Suprapubic skin (tissue), 4 donors: ENCODE data around the gene TSPAN18. TPM values are rescaled to one million over a fixed set of nuclear protein-coding genes. Genes with fewer than 3 reads are reported as not detected.

ENCODE experiments used
- DNase-seq, 2 donors: peaks; one replicate each; pipeline ENCODE4 v3.0.0-alpha.2; 2019; ENCODE audit warnings: low spot score in 2 of 2
- H3K27ac ChIP-seq: fragments of 200-600 bp; sonication (generic); one replicate; pipeline ENCODE4 v1.5.1; 2019
- H3K27me3 ChIP-seq: fragments of 200-600 bp; sonication (generic); one replicate; pipeline ENCODE4 v1.5.1; 2019
- H3K36me3 ChIP-seq: fragments of 200-600 bp; sonication (generic); one replicate; pipeline ENCODE4 v1.5.1; 2019
- H3K4me1 ChIP-seq: fragments of 200-600 bp; sonication (generic); one replicate; pipeline ENCODE4 v1.5.1; 2019
- H3K4me3 ChIP-seq: fragments of 200-600 bp; sonication (generic); one replicate; pipeline ENCODE4 v1.5.1; 2019; ENCODE audit warnings: mild to moderate bottlenecking
- H3K9me3 ChIP-seq: fragments of 200-600 bp; sonication (generic); one replicate; pipeline ENCODE4 v1.5.1; 2019
- EP300 ChIP-seq: sonication (generic); formaldehyde crosslinking; IDR thresholded peaks from one replicate; pipeline ENCODE4 v1.6.1; 2017; ENCODE audit warnings: antibody characterized with exemption
- POLR2A ChIP-seq, 2 donors: fragments of 450-650 bp; IDR thresholded peaks; one replicate each; pipeline ENCODE4 v1.6.1; 2017; ENCODE audit warnings: antibody characterized with exemption in 2 of 2, mild to moderate bottlenecking in 2 of 2, moderate library complexity in 2 of 2
- POLR2AphosphoS5 ChIP-seq, 3 donors: sonication (generic); formaldehyde crosslinking; IDR thresholded peaks; one replicate each; pipeline ENCODE4 v1.6.1; 2017; ENCODE audit warnings: antibody characterized with exemption in 3 of 3
- WGBS: methylation state at CpG from one replicate; pipeline ENCODE4 v1.1.5; 2018; 5-methylcytosine and 5-hydroxymethylcytosine counted together
- total RNA-seq, 4 donors: library from RNA; depleted of rRNA; stranded (reverse); fragments of >200 nt; gene quantifications; one replicate each; pipeline ENCODE4 v1.1.0, GENCODE V29; 2016
- TF ChIP-seq, protein P1 (sequence below), 2 donors: fragments of 200-600 bp in 1 of 2; fragments of 450-650 bp in 1 of 2; sonication (generic) in 1 of 2; IDR thresholded peaks; one replicate each; pipeline ENCODE4 v1.5.1; 2016 to 2019; ENCODE audit warnings: antibody characterized with exemption in 2 of 2, mild to moderate bottlenecking in 1 of 2, moderate library complexity in 1 of 2

TSPAN18 gene
- total RNA-seq, 4 donors from 2014 or later, result 1.3 to 5.1 (median 3.9) TPM

DNA sequence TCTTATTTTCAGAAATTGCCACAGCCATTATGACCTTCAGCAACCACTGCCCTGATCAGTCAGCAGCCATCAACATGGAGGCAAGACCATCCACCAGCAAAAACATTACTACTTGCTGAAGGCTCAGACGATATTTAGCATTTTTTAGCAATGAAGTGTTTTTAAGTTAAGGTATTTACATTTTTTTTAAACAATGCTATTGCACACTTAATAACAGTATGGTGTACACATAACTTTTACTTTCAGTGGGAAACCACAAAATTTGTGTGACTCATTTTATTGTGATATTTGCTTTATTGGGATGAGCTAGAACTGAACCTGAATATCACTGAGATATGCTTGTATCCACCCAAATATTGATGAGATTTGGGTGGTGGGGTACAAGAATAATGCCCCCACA lies 110.9 kb downstream of the TSPAN18 start:
- DNase-seq, result no peak
- Histone ChIP-seq H3K36me3 (no peaks in the 10 kb centered on the region), H3K4me3 (no peak overlapping the region), H3K27ac (no peak overlapping the region), H3K4me1 (peaks cover 17% of the 10 kb centered on the region), H3K9me3 (no peaks in the 10 kb centered on the region), H3K27me3 (no peaks in the 10 kb centered on the region)
- TF ChIP-seq EP300, result no peak
- no peak for TF ChIP-seq POLR2AphosphoS5 (IDR thresholded peaks at IDR 0.05)
- TF ChIP-seq, protein P1, sequence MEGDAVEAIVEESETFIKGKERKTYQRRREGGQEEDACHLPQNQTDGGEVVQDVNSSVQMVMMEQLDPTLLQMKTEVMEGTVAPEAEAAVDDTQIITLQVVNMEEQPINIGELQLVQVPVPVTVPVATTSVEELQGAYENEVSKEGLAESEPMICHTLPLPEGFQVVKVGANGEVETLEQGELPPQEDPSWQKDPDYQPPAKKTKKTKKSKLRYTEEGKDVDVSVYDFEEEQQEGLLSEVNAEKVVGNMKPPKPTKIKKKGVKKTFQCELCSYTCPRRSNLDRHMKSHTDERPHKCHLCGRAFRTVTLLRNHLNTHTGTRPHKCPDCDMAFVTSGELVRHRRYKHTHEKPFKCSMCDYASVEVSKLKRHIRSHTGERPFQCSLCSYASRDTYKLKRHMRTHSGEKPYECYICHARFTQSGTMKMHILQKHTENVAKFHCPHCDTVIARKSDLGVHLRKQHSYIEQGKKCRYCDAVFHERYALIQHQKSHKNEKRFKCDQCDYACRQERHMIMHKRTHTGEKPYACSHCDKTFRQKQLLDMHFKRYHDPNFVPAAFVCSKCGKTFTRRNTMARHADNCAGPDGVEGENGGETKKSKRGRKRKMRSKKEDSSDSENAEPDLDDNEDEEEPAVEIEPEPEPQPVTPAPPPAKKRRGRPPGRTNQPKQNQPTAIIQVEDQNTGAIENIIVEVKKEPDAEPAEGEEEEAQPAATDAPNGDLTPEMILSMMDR (IDR thresholded peaks at IDR 0.05), result no peak
- no peak for TF ChIP-seq POLR2A (IDR thresholded peaks at IDR 0.05)
- whole genome bisulfite sequencing, result 88% methylated on average over 1 of the region's 1 CpG

- 83% methylated on average over 4 of the region's 6 CpGs for WGBS
- no peak overlapping the region for H3K4me3 ChIP-seq
- no peaks in the 10 kb centered on the region for H3K27me3 ChIP-seq
- H3K36me3 ChIP-seq, result no peaks in the 10 kb centered on the region
- no peak for TF ChIP-seq POLR2AphosphoS5 (IDR thresholded peaks at IDR 0.05)
- TF ChIP-seq POLR2A (IDR thresholded peaks at IDR 0.05), result no peak
- TF ChIP-seq EP300, result no peak
- TF ChIP-seq, protein P1 (IDR thresholded peaks at IDR 0.05), result no peak
- H3K4me1 ChIP-seq, result peaks cover 6% of the 10 kb centered on the region
- H3K27ac ChIP-seq, result no peak overlapping the region
- DNase-seq, result no peak
- no peaks in the 10 kb centered on the region for H3K9me3 ChIP-seq
Observed at GRCh38 chr11:44839458-44840084, 112.8 kb downstream of the TSPAN18 start.

DNA sequence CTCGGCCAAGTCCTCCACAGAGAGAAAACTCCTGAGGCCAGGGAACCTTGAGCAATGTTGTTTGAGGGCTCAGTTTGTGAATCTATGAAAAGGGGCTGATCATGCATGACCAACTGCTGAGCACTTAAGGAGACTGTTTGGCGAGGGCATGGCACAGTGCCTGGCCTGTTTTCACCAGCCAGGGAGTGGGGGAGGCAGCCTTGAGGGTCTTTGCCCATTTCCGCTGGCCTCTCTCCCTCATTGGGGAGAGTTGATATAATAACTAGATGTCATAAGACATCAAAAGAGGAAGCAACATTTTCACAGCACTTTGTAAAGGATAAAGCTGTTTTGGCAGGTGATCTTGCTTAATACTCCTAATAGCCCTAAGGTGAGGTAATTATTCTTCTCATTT lies 113.3 kb downstream of the TSPAN18 start:
- Histone ChIP-seq H3K4me3 (no peak overlapping the region), H3K4me1 (peaks cover under 1% of the 10 kb centered on the region), H3K9me3 (no peaks in the 10 kb centered on the region), H3K36me3 (no peaks in the 10 kb centered on the region), H3K27ac (no peak overlapping the region), H3K27me3 (no peaks in the 10 kb centered on the region)
- TF ChIP-seq POLR2AphosphoS5 (IDR thresholded peaks at IDR 0.05) (no peak), POLR2A (IDR thresholded peaks at IDR 0.05) (no peak), EP300 (no peak)
- TF ChIP-seq, protein P1 (IDR thresholded peaks at IDR 0.05), result no peak
- DNase-seq, result no peak
- 77% methylated on average over 3 of the region's 3 CpGs for WGBS

DNA sequence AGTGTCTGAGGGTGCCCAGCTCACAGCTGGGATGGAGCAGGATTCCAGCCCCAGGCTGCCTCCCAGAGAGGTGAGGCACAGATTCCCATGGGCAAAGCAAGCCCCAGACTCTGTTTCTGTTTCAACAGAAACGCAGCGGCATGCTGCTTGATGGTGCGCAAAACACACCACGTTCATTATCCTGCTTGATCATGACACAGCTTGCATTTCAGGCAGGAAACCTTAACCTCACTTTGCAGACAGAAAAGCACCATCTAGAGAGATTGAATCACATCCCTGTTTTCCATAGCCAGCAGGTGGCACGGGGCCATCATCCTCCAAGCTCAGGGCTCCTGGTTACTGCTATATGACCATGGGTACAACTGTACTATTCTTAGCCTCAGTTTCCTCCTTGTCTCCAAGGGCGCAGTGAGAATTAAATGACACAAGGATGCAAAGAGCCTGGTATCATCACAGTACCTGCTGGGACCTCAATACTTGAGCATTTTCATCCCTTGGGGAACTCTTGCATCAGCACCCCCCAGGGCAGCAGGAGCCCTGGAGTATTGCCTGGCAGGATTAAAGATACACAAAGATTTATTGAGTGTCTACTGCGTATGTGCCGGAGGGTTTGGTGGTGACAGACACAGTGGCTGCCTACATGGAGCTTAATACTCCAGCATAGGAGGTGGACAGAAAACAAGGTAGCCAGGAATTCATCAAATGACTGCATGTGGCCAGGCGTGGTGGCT lies 113.9 kb downstream of the TSPAN18 start:
- no peak for DNase-seq
- Histone ChIP-seq H3K4me1 (no peaks in the 10 kb centered on the region), H3K9me3 (no peaks in the 10 kb centered on the region), H3K4me3 (no peak overlapping the region), H3K36me3 (no peaks in the 10 kb centered on the region), H3K27ac (no peak overlapping the region), H3K27me3 (no peaks in the 10 kb centered on the region)
- WGBS, result 62% methylated on average over 9 of the region's 9 CpGs
- TF ChIP-seq POLR2A (IDR thresholded peaks at IDR 0.05) (no peak), POLR2AphosphoS5 (IDR thresholded peaks at IDR 0.05) (no peak), EP300 (no peak)
- TF ChIP-seq, protein P1 (IDR thresholded peaks at IDR 0.05), result no peak

DNA sequence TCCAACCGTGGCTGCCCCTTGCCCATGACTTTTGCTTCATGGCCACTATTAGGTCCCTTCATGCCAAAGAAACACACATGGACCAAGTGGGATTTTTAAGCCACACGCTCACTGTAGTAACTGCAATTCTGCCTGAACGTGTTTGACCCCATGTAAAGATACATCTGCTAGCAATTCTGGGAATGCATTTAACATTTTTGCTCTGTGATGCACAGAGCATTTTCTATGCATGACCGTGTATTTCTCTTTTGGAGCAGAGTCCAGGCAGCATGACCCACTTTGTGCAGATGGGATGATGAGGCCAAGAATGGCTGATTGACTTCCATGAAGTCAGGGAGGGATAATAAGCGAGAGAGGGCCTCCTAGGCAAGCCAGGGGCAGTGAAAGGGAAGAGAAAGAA lies 115.5 kb downstream of the TSPAN18 start:
- Histone ChIP-seq H3K36me3 (no peaks in the 10 kb centered on the region), H3K27ac (no peak overlapping the region), H3K4me1 (no peaks in the 10 kb centered on the region), H3K4me3 (no peak overlapping the region), H3K27me3 (no peaks in the 10 kb centered on the region), H3K9me3 (no peaks in the 10 kb centered on the region)
- TF ChIP-seq EP300, result no peak
- no peak for TF ChIP-seq POLR2A (IDR thresholded peaks at IDR 0.05)
- no peak for TF ChIP-seq POLR2AphosphoS5 (IDR thresholded peaks at IDR 0.05)
- TF ChIP-seq, protein P1 (IDR thresholded peaks at IDR 0.05), result no peak
- WGBS, result 61% methylated on average over 5 of the region's 5 CpGs
- no peak for DNase-seq
